Loucy (cell line): ENCODE measurements around the gene RGSL1.

Source experiments
- H2AFZ ChIP-seq: fragments of 200-600 bp; sonication (generic); 2 replicates; pipeline ENCODE4 v1.6.0; 2016; ENCODE audit warnings: antibody characterized with exemption, mild to moderate bottlenecking, low read length, moderate library complexity
- H3F3A ChIP-seq: fragments of 200-600 bp; 2 replicates; pipeline ENCODE4 v1.6.0; 2016; ENCODE audit warnings: antibody characterized with exemption, low read depth, mild to moderate bottlenecking
- H3K27me3 ChIP-seq: fragments of 200-600 bp; sonication (generic); 2 replicates; pipeline ENCODE4 v1.6.1; 2014; ENCODE audit warnings: low read length, mild to moderate bottlenecking; ENCODE audit not compliant: insufficient read depth, poor library complexity, severe bottlenecking
- H3K36me3 ChIP-seq: fragments of 200-600 bp; sonication (generic); 2 replicates; pipeline ENCODE4 v1.6.1; 2016; ENCODE audit warnings: low read length; ENCODE audit not compliant: insufficient read depth
- H3K4me1 ChIP-seq: fragments of 200-600 bp; sonication (generic); 2 replicates; pipeline ENCODE4 v1.5.1; 2014; ENCODE audit warnings: low read length, mild to moderate bottlenecking; ENCODE audit not compliant: insufficient read depth, poor library complexity, severe bottlenecking
- H3K4me2 ChIP-seq: fragments of 200-600 bp; sonication (generic); 2 replicates; pipeline ENCODE4 v1.6.0; 2014; ENCODE audit warnings: antibody characterized with exemption, low read length, low read depth, mild to moderate bottlenecking; ENCODE audit not compliant: poor library complexity, severe bottlenecking
- H3K4me3 ChIP-seq: fragments of 200-600 bp; sonication (generic); 2 replicates; pipeline ENCODE4 v1.5.1; 2014; ENCODE audit warnings: low read length, mild to moderate bottlenecking, mixed read lengths; ENCODE audit not compliant: poor library complexity, severe bottlenecking
- H3K79me2 ChIP-seq: fragments of 200-600 bp; sonication (generic); 2 replicates; pipeline ENCODE4 v1.6.1; 2014; ENCODE audit warnings: low read length; ENCODE audit not compliant: insufficient read depth
- H3K9ac ChIP-seq: fragments of 200-600 bp; sonication (generic); 2 replicates; pipeline ENCODE4 v1.6.0; 2014; ENCODE audit warnings: mild to moderate bottlenecking, low read depth, low read length, moderate library complexity; ENCODE audit not compliant: poor library complexity, severe bottlenecking
- H3K9me2 ChIP-seq: fragments of 200-600 bp; sonication (generic); replicated peaks from 2 replicates; pipeline ENCODE4 v1.6.1; 2016; ENCODE audit warnings: low read depth, low read length, mixed read lengths
- H3K9me3 ChIP-seq: fragments of 200-600 bp; sonication (generic); 2 replicates; pipeline ENCODE4 v1.6.1; 2014; ENCODE audit warnings: mild to moderate bottlenecking, antibody characterized with exemption, low read length, low read depth; ENCODE audit not compliant: insufficient read depth
- H4K20me1 ChIP-seq: fragments of 200-600 bp; sonication (generic); 2 replicates; pipeline ENCODE4 v1.6.0; 2014; ENCODE audit warnings: antibody characterized with exemption, low read length, mild to moderate bottlenecking; ENCODE audit not compliant: insufficient read depth, poor library complexity, severe bottlenecking
- EZH2phosphoT487 ChIP-seq: fragments of 200-600 bp; IDR thresholded peaks from 2 replicates; pipeline ENCODE4 v1.6.1; 2018; ENCODE audit warnings: antibody characterized with exemption, mild to moderate bottlenecking, moderate library complexity, borderline replicate concordance
- TF ChIP-seq, protein P1 (sequence below): fragments of 200-600 bp; sonication (generic); conservative IDR thresholded peaks from 2 replicates; pipeline ENCODE4 v1.5.1; 2014; ENCODE audit warnings: mild to moderate bottlenecking, antibody characterized with exemption, low read length

Gene RGSL1

DNA sequence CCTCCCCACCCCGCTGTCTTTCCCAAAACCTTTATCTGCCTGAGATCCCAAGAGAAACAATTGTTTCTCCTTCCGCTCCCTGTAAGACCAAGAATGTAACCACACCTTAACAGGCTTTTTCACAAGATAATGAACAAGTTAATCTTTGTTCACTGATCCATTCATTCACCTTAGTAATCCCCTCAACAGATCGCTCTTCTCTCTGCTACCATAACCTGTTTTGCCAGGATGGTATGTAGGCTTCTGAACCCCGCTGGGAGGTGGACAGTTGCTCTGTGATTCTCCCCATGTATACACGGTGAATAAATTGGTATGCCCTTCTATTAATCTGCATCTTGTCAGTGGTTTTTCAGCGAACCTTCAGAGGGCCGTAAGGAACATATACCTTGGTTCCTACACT, 18.7 kb upstream of the RGSL1 start:
- Histone ChIP-seq H2AFZ (no peak overlapping the region), H3K4me1 (peaks cover 9% of the 10 kb centered on the region), H4K20me1 (no peaks in the 10 kb centered on the region), H3K4me3 (no peak overlapping the region), H3K9me3 (no peaks in the 10 kb centered on the region), H3F3A (no peaks in the 10 kb centered on the region), H3K79me2 (no peaks in the 10 kb centered on the region), H3K9ac (no peak overlapping the region), H3K27me3 (no peaks in the 10 kb centered on the region), H3K4me2 (peak overlapping the region; percentile 21), H3K36me3 (no peaks in the 10 kb centered on the region), H3K9me2 (no peaks in the 10 kb centered on the region)
- TF ChIP-seq, protein P1, sequence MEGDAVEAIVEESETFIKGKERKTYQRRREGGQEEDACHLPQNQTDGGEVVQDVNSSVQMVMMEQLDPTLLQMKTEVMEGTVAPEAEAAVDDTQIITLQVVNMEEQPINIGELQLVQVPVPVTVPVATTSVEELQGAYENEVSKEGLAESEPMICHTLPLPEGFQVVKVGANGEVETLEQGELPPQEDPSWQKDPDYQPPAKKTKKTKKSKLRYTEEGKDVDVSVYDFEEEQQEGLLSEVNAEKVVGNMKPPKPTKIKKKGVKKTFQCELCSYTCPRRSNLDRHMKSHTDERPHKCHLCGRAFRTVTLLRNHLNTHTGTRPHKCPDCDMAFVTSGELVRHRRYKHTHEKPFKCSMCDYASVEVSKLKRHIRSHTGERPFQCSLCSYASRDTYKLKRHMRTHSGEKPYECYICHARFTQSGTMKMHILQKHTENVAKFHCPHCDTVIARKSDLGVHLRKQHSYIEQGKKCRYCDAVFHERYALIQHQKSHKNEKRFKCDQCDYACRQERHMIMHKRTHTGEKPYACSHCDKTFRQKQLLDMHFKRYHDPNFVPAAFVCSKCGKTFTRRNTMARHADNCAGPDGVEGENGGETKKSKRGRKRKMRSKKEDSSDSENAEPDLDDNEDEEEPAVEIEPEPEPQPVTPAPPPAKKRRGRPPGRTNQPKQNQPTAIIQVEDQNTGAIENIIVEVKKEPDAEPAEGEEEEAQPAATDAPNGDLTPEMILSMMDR = no peak
- no peak for TF ChIP-seq EZH2phosphoT487

DNA sequence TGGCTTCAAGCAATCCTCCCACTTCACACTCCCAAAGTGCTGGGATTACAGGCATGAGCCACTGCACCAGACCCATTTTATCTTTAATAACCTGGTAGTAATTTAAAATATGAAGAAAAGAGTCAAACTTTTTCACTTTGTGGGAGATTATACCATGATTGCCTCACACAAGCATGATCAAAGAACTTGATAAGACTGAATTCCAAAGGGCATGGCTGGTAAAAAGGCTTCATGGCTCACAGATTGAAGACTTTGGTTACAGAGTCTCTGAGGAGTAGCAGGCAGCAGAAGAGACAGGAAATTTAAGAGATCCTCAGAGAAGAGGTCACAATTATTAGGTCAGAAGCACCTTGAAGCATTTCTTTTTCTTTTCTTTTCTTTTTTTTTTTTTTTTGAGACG, 16.4 kb upstream of the RGSL1 start:
- no peaks in the 10 kb centered on the region for H3F3A ChIP-seq
- TF ChIP-seq EZH2phosphoT487 = no peak
- TF ChIP-seq, protein P1 = no peak
- no peak overlapping the region for H2AFZ ChIP-seq
- H3K9ac ChIP-seq = no peak overlapping the region
- no peaks in the 10 kb centered on the region for H3K79me2 ChIP-seq
- H3K4me1 ChIP-seq = peaks cover 9% of the 10 kb centered on the region
- no peaks in the 10 kb centered on the region for H4K20me1 ChIP-seq
- no peaks in the 10 kb centered on the region for H3K36me3 ChIP-seq
- no peak overlapping the region for H3K4me2 ChIP-seq
- H3K27me3 ChIP-seq = no peaks in the 10 kb centered on the region
- no peaks in the 10 kb centered on the region for H3K9me2 ChIP-seq
- no peak overlapping the region for H3K4me3 ChIP-seq
- no peaks in the 10 kb centered on the region for H3K9me3 ChIP-seq

DNA sequence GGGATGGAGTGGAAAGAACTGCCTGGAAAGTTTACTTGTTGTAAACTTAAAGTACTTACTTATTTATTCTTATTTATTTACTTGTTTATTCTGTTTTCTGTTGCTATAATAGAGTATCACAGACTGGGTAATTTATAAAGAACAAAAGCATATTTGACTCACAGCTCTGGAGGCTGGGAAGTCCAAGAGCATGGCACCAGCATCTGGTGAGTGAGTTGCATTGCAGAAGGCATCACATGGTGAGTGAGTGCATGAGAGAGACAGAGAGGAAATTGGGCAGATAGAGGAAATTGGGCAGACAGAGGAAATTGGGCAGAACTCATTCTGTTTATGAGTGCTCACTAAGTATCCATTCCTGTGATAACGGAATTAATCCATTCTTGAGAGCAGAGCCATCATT, 11.6 kb upstream of the RGSL1 start:
- Histone ChIP-seq H3K4me3 (no peak overlapping the region), H3F3A (no peaks in the 10 kb centered on the region), H3K79me2 (no peaks in the 10 kb centered on the region), H4K20me1 (no peaks in the 10 kb centered on the region), H3K27me3 (no peaks in the 10 kb centered on the region), H3K4me1 (no peaks in the 10 kb centered on the region), H3K9me3 (no peaks in the 10 kb centered on the region), H3K4me2 (no peak overlapping the region), H3K9ac (no peak overlapping the region), H3K36me3 (no peaks in the 10 kb centered on the region), H2AFZ (no peak overlapping the region), H3K9me2 (no peaks in the 10 kb centered on the region)
- no peak for TF ChIP-seq EZH2phosphoT487
- TF ChIP-seq, protein P1 = no peak
